CD8-positive, alpha-beta memory T cell (primary cell): Measurements from ENCODE around the gene PSMB11. TPM values are rescaled to one million over a fixed set of nuclear protein-coding genes. Genes with fewer than 3 reads are reported as not detected.
"Not testable (repeated sequence)": the region's sequence is repeated elsewhere in the genome, so short reads cannot be mapped to it uniquely, and the experiment has no call there.

Source experiments
- CTCF ChIA-PET: fragments of 350-600 bp; sonication (Branson Sonifier 250); formaldehyde crosslinking; loops from one replicate; lab custom pipeline; 2021; ENCODE audit warnings: antibody characterized with exemption; lab: Charles Lee
- POLR2A ChIA-PET: fragments of 350-600 bp; sonication (Branson Sonifier 250); formaldehyde crosslinking; loops from one replicate; lab custom pipeline; 2021; ENCODE audit warnings: antibody characterized with exemption; lab: Charles Lee
- DNase-seq, 5 donors: peaks; one replicate each; pipeline versions ENCODE4 v3.0.0 to v3.0.0-alpha.2; 2020 to 2022; ENCODE audit warnings: mixed read lengths in 1 of 5
- H3K27ac ChIP-seq: one replicate; pipeline ENCODE4 v1.7.0; 2013; ENCODE audit warnings: low read depth, mild to moderate bottlenecking, low read length, moderate library complexity
- H3K27me3 ChIP-seq: 2 replicates; pipeline ENCODE4 v1.7.0; 2013; ENCODE audit warnings: low read length, mild to moderate bottlenecking; ENCODE audit not compliant: insufficient read depth, poor library complexity, severe bottlenecking
- H3K36me3 ChIP-seq: 2 replicates; pipeline ENCODE4 v1.7.0; 2013; ENCODE audit warnings: mild to moderate bottlenecking, low read length, moderate library complexity; ENCODE audit not compliant: insufficient read depth
- H3K4me1 ChIP-seq: 2 replicates; pipeline ENCODE4 v1.7.0; 2013; ENCODE audit warnings: mild to moderate bottlenecking, low read length, moderate library complexity; ENCODE audit not compliant: insufficient read depth
- H3K4me3 ChIP-seq: 2 replicates; pipeline ENCODE4 v1.7.0; 2013; ENCODE audit warnings: mild to moderate bottlenecking, low read length
- H3K9me3 ChIP-seq: 2 replicates; pipeline ENCODE4 v1.7.0; 2013; ENCODE audit warnings: mild to moderate bottlenecking, low read length
- H3K27ac Mint-ChIP-seq, 8 donors: one replicate each; pipeline ENCODE4 v1.8.0; 2020 to 2021; ENCODE audit warnings: mixed read lengths in 8 of 8, mild to moderate bottlenecking in 6 of 8, inconsistent platforms in 3 of 8, moderate library complexity in 3 of 8
- H3K27me3 Mint-ChIP-seq, 2 donors: one replicate each; pipeline ENCODE4 v1.8.0; 2020 to 2021; ENCODE audit warnings: mixed read lengths in 2 of 2, mild to moderate bottlenecking in 1 of 2, moderate library complexity in 1 of 2
- H3K36me3 Mint-ChIP-seq, 3 donors: one replicate each; pipeline ENCODE4 v1.8.0; 2020 to 2021; ENCODE audit warnings: mixed read lengths in 3 of 3, inconsistent platforms in 1 of 3, mild to moderate bottlenecking in 1 of 3
- H3K4me1 Mint-ChIP-seq, 3 donors: one replicate each; pipeline ENCODE4 v1.8.0; 2020 to 2021; ENCODE audit warnings: mixed read lengths in 3 of 3, inconsistent platforms in 1 of 3, mild to moderate bottlenecking in 1 of 3
- H3K4me3 Mint-ChIP-seq, 7 donors: one replicate each; pipeline ENCODE4 v1.8.0; 2020 to 2021; ENCODE audit warnings: mixed read lengths in 7 of 7, mild to moderate bottlenecking in 6 of 7, moderate library complexity in 4 of 7, inconsistent platforms in 2 of 7
- H3K9me3 Mint-ChIP-seq, 5 donors: one replicate each; pipeline ENCODE4 v1.8.0; 2020 to 2022; ENCODE audit warnings: mixed read lengths in 5 of 5, mild to moderate bottlenecking in 3 of 5, moderate library complexity in 2 of 5, inconsistent platforms in 1 of 5
- polyA plus RNA-seq: library from polyadenylated mRNA; unstranded; fragments of 300-500 nt; fragmentation: Illumina TruSeq; gene quantifications from one replicate; pipeline ENCODE4 v1.2.3, GENCODE V29; 2021
- total RNA-seq, 2 experiments: library from RNA; stranded (reverse); gene quantifications; one replicate each; pipeline ENCODE4 v1.2.3, GENCODE V29; 2021

The PSMB11 gene
- total and polyA plus RNA-seq, 3 experiments from 2014 or later: not detected

GRCh38 chr14:22998329-22999012, 43.5 kb upstream of the PSMB11 start:
- Mint-ChIP-seq H3K9me3 (no peaks in the 10 kb centered on the region), H3K4me3 (no peak overlapping the region), H3K36me3 (peaks cover 0 to 8% (median 3%) of the 10 kb centered on the region in 3 donors), H3K27ac (no peak overlapping the region), H3K4me1 (peaks cover 0 to 5% (median 0%) of the 10 kb centered on the region in 3 donors), H3K27me3 (no peaks in the 10 kb centered on the region)
- Histone ChIP-seq H3K36me3 (no peaks in the 10 kb centered on the region), H3K27ac (no peak overlapping the region), H3K4me3 (no peak overlapping the region), H3K9me3 (no peaks in the 10 kb centered on the region), H3K4me1 (no peaks in the 10 kb centered on the region), H3K27me3 (no peaks in the 10 kb centered on the region)
- DNase-seq: no peak
- POLR2A ChIA-PET: no interaction called here
- CTCF ChIA-PET: interaction anchor here (1.0 to 27.9 kb wide), 4 partner anchors 8 to 60 kb away, joined by 3 to 732 read pairs (median 19); partner anchors contain the start of gene CDH24

GRCh38 chr14:23000860-23001259, 41.2 kb upstream of the PSMB11 start:
- H3K36me3 ChIP-seq: no peaks in the 10 kb centered on the region
- H3K4me3 ChIP-seq: no peak overlapping the region
- H3K27ac ChIP-seq: no peak overlapping the region
- no peak overlapping the region for H3K27ac Mint-ChIP-seq
- ChIA-PET POLR2A (no interaction called here), CTCF (interaction anchor here (1.4 to 2.4 kb wide), 4 partner anchors 8 to 68 kb away, joined by 5 to 11 read pairs (median 7); no protein-coding TSS in a partner anchor)
- DNase-seq: no peak
- H3K4me3 Mint-ChIP-seq: no peak overlapping the region
- no peaks in the 10 kb centered on the region for H3K27me3 ChIP-seq
- no peaks in the 10 kb centered on the region for H3K9me3 Mint-ChIP-seq
- peaks cover 5 to 9% (median 8%) of the 10 kb centered on the region in 3 donors for H3K4me1 Mint-ChIP-seq
- no peaks in the 10 kb centered on the region for H3K27me3 Mint-ChIP-seq
- H3K9me3 ChIP-seq: no peaks in the 10 kb centered on the region
- peaks cover 5% of the 10 kb centered on the region for H3K4me1 ChIP-seq
- H3K36me3 Mint-ChIP-seq: peaks cover 0 to 4% (median 1%) of the 10 kb centered on the region in 3 donors

GRCh38 chr14:23002592-23002991, 39.4 kb upstream of the PSMB11 start:
- Mint-ChIP-seq H3K27me3 (no peaks in the 10 kb centered on the region), H3K9me3 (no peaks in the 10 kb centered on the region), H3K27ac (no peak overlapping the region), H3K4me3 (no peak overlapping the region), H3K4me1 (peaks cover 21 to 26% (median 25%) of the 10 kb centered on the region in 3 donors), H3K36me3 (peaks cover 0 to 10% (median 1%) of the 10 kb centered on the region in 3 donors)
- H3K4me1 ChIP-seq: peaks cover 15% of the 10 kb centered on the region
- DNase-seq: no peak
- ChIA-PET CTCF (interaction anchor here (0.9 to 1.7 kb wide), 4 partner anchors 7 to 66 kb away, joined by 4 to 8 read pairs (median 4); no protein-coding TSS in a partner anchor), POLR2A (interaction anchor here (0.6 kb wide), 1 partner anchor 446 kb away, joined by 3 read pairs; no protein-coding TSS in a partner anchor)
- no peak overlapping the region for H3K27ac ChIP-seq
- no peaks in the 10 kb centered on the region for H3K9me3 ChIP-seq
- H3K4me3 ChIP-seq: no peak overlapping the region
- no peaks in the 10 kb centered on the region for H3K27me3 ChIP-seq
- no peaks in the 10 kb centered on the region for H3K36me3 ChIP-seq

GRCh38 chr14:23004274-23004673, 37.7 kb upstream of the PSMB11 start:
- peaks cover 27% of the 10 kb centered on the region for H3K4me1 ChIP-seq
- H3K36me3 ChIP-seq, H3K4me3 Mint-ChIP-seq, H3K9me3 Mint-ChIP-seq, H3K4me3 ChIP-seq, H3K9me3 ChIP-seq, DNase-seq, H3K27ac ChIP-seq, H3K27me3 ChIP-seq, H3K36me3 Mint-ChIP-seq, POLR2A ChIA-PET, H3K27me3 Mint-ChIP-seq: not testable (repeated sequence)
- Mint-ChIP-seq H3K27ac (peak overlapping the region in 1 of 8 donors; percentile 58), H3K4me1 (peaks cover 30 to 40% (median 38%) of the 10 kb centered on the region in 3 donors)
- CTCF ChIA-PET: interaction anchor here (0.9 to 1.7 kb wide), 3 partner anchors 9 to 53 kb away, joined by 4 read pairs; partner anchors contain the start of gene CDH24

GRCh38 chr14:23005451-23006187, 36.4 kb upstream of the PSMB11 start:
- ChIA-PET POLR2A (interaction anchor here (1.3 to 2.3 kb wide), 3 partner anchors 19 to 239 kb away, joined by 4 to 10 read pairs (median 7); partner anchors contain the start of genes OXA1L and PSMB5), CTCF (interaction anchor here (1.0 to 4.1 kb wide), 10 partner anchors 11 to 75 kb away, joined by 3 to 53 read pairs (median 13); partner anchors contain the start of genes AJUBA and CDH24)
- Histone ChIP-seq H3K27me3 (no peaks in the 10 kb centered on the region), H3K4me1 (peaks cover 36% of the 10 kb centered on the region), H3K4me3 (peak overlapping the region; percentile 68), H3K9me3 (no peaks in the 10 kb centered on the region), H3K36me3 (no peaks in the 10 kb centered on the region), H3K27ac (peak overlapping the region; percentile 88)
- Mint-ChIP-seq H3K9me3 (no peaks in the 10 kb centered on the region), H3K4me3 (peak overlapping the region; percentile 90 to 98 (median 97)), H3K36me3 (peaks cover 0 to 11% (median 1%) of the 10 kb centered on the region in 3 donors), H3K27ac (peak overlapping the region in 5 of 8 donors; percentile 59 to 98 (median 84)), H3K4me1 (peaks cover 38 to 51% (median 51%) of the 10 kb centered on the region in 3 donors), H3K27me3 (no peaks in the 10 kb centered on the region)
- no peak for DNase-seq

- Mint-ChIP-seq H3K36me3 (peaks cover 0 to 11% (median 1%) of the 10 kb centered on the region in 3 donors), H3K27me3 (no peaks in the 10 kb centered on the region), H3K9me3 (no peaks in the 10 kb centered on the region), H3K4me3 (peak overlapping the region; percentile 90 to 98 (median 97)), H3K4me1 (peaks cover 38 to 52% (median 52%) of the 10 kb centered on the region in 3 donors), H3K27ac (peak overlapping the region; percentile 84 to 99 (median 98))
- DNase-seq: no peak
- peak overlapping the region; percentile 88 for H3K27ac ChIP-seq
- H3K9me3 ChIP-seq: no peaks in the 10 kb centered on the region
- no peaks in the 10 kb centered on the region for H3K36me3 ChIP-seq
- no peaks in the 10 kb centered on the region for H3K27me3 ChIP-seq
- ChIA-PET POLR2A (interaction anchor here (0.6 to 2.3 kb wide), 8 partner anchors 11 to 396 kb away, joined by 4 to 18 read pairs (median 5); partner anchors contain the start of genes ACIN1, C14orf119, CDH24 and OXA1L), CTCF (interaction anchor here (1.0 to 4.1 kb wide), 17 partner anchors 8 to 114 kb away, joined by 3 to 53 read pairs (median 5); partner anchors contain the start of genes AJUBA and CDH24)
- peaks cover 36% of the 10 kb centered on the region for H3K4me1 ChIP-seq
- H3K4me3 ChIP-seq: peak overlapping the region; percentile 68
Measured at GRCh38 chr14:23006188-23006534, 35.9 kb upstream of the PSMB11 start.

- POLR2A ChIA-PET: interaction anchor here (0.6 to 2.3 kb wide), 18 partner anchors 12 to 444 kb away, joined by 3 to 18 read pairs (median 4); partner anchors contain the start of genes ACIN1, AJUBA, C14orf119 and CDH24
- peak overlapping the region; percentile 88 for H3K27ac ChIP-seq
- Mint-ChIP-seq H3K4me1 (peaks cover 40 to 56% (median 55%) of the 10 kb centered on the region in 3 donors), H3K4me3 (peak overlapping the region; percentile 90 to 98 (median 97)), H3K36me3 (peaks cover 0 to 11% (median 1%) of the 10 kb centered on the region in 3 donors), H3K27ac (peak overlapping the region; percentile 84 to 99 (median 98)), H3K9me3 (no peaks in the 10 kb centered on the region), H3K27me3 (no peaks in the 10 kb centered on the region)
- H3K4me3 ChIP-seq: peak overlapping the region; percentile 68
- H3K27me3 ChIP-seq: no peaks in the 10 kb centered on the region
- H3K9me3 ChIP-seq: no peaks in the 10 kb centered on the region
- DNase-seq: peak; percentile 95 to 99 (median 98)
- H3K36me3 ChIP-seq: no peaks in the 10 kb centered on the region
- H3K4me1 ChIP-seq: peaks cover 36% of the 10 kb centered on the region
- CTCF ChIA-PET: interaction anchor here (0.7 to 4.1 kb wide), 23 partner anchors 9 to 114 kb away, joined by 3 to 53 read pairs (median 4); partner anchors contain the start of genes AJUBA, CDH24 and PRMT5
Measured at GRCh38 chr14:23006544-23007419, 35.2 kb upstream of the PSMB11 start.
